ENCODE measurements around the gene CEP57L1.

CEP57L1 gene

GRCh38 chr6:109166673-109167072, 71.4 kb downstream of the CEP57L1 start:
- no peak for TF ChIP-seq CTCF (IDR thresholded peaks at IDR 0.05; ENCODE audit: extremely low read depth, insufficient read depth, missing control alignments)
- DNase-seq (ENCODE audit: low spot score): no peak
- in situ Hi-C loops (cut with MboI; ENCODE audit: low pct_unique_long_range_greater_than_20kb, low sequenced_read_pairs, unreplicated experiment): no loop called here

GRCh38 chr6:109167562-109167961, 72.3 kb downstream of the CEP57L1 start:
- in situ Hi-C loops (cut with MboI; ENCODE audit: low pct_unique_long_range_greater_than_20kb, low sequenced_read_pairs, unreplicated experiment): no loop called here
- TF ChIP-seq CTCF (IDR thresholded peaks at IDR 0.05; ENCODE audit: extremely low read depth, insufficient read depth, missing control alignments): no peak
- no peak for DNase-seq (ENCODE audit: low spot score)

- in situ Hi-C loops (cut with MboI; ENCODE audit: low pct_unique_long_range_greater_than_20kb, low sequenced_read_pairs, unreplicated experiment): no loop called here
- DNase-seq (ENCODE audit: low spot score): no peak
- no peak for TF ChIP-seq CTCF (IDR thresholded peaks at IDR 0.05; ENCODE audit: extremely low read depth, insufficient read depth, missing control alignments)
Observed at GRCh38 chr6:109170333-109170732, 75.0 kb downstream of the CEP57L1 start.

GRCh38 chr6:109172101-109172746, 76.9 kb downstream of the CEP57L1 start:
- no peak for TF ChIP-seq CTCF (IDR thresholded peaks at IDR 0.05; ENCODE audit: extremely low read depth, insufficient read depth, missing control alignments)
- in situ Hi-C loops (cut with MboI; ENCODE audit: low pct_unique_long_range_greater_than_20kb, low sequenced_read_pairs, unreplicated experiment): no loop called here
- DNase-seq (ENCODE audit: low spot score): no peak

- in situ Hi-C loops (cut with MboI; ENCODE audit: low pct_unique_long_range_greater_than_20kb, low sequenced_read_pairs, unreplicated experiment): loop anchor here (25.0 kb wide), 1 partner anchor 212 kb away; the partner anchor contains the start of gene CD164
- DNase-seq (ENCODE audit: low spot score): no peak
- no peak for TF ChIP-seq CTCF (IDR thresholded peaks at IDR 0.05; ENCODE audit: extremely low read depth, insufficient read depth, missing control alignments)
Observed at GRCh38 chr6:109174916-109175315, 79.6 kb downstream of the CEP57L1 start.

- DNase-seq (ENCODE audit: low spot score): no peak
- in situ Hi-C loops (cut with MboI; ENCODE audit: low pct_unique_long_range_greater_than_20kb, low sequenced_read_pairs, unreplicated experiment): loop anchor here (25.0 kb wide), 1 partner anchor 208 kb away; the partner anchor contains the start of gene CD164
- no peak for TF ChIP-seq CTCF (IDR thresholded peaks at IDR 0.05; ENCODE audit: extremely low read depth, insufficient read depth, missing control alignments)
Observed at GRCh38 chr6:109178921-109179320, 83.6 kb downstream of the CEP57L1 start.

Measured in GM13977 (cell line).